Caco-2 (cell line): Measurements from ENCODE around the gene BOLL. TPM values are rescaled to one million over a fixed set of nuclear protein-coding genes. Genes with fewer than 3 reads are reported as not detected.

Experiments
- BruUV-seq: library from RNA; stranded (reverse); fragments of 400-500 nt; replicated peaks from 2 replicates; lab custom pipeline; 2021; lab: Mats Ljungman, UMichigan
- CTCF ChIA-PET: fragments of 300-600 bp; sonication (Branson Sonifier 250); formaldehyde crosslinking; loops from one replicate; lab custom pipeline; 2022; ENCODE audit warnings: antibody characterized with exemption; lab: Charles Lee
- POLR2A ChIA-PET: fragments of 300-600 bp; sonication (Branson Sonifier 250); formaldehyde crosslinking; loops from one replicate; lab custom pipeline; 2022; ENCODE audit warnings: antibody characterized with exemption; lab: Charles Lee
- DNase-seq, 2 experiments: peaks; one replicate each; pipeline versions ENCODE4 v3.0.0 to v3.0.0-alpha.2; 2020 to 2022
- H3K27me3 ChIP-seq: replicated peaks from 2 replicates; pipeline ENCODE4 v1.6.0; 2011; ENCODE audit warnings: low read length; ENCODE audit not compliant: control insufficient read depth, insufficient read depth
- H3K36me3 ChIP-seq: 2 replicates; pipeline ENCODE4 v1.5.1; 2011; ENCODE audit warnings: low read length; ENCODE audit not compliant: control insufficient read depth, insufficient read depth
- H3K4me1 ChIP-seq: fragments of 250-450 bp; sonication (Bioruptor Pico); 2 replicates; pipeline ENCODE4 v1.5.1; 2020; ENCODE audit warnings: mild to moderate bottlenecking
- H3K4me3 ChIP-seq: 2 replicates; pipeline ENCODE4 v1.5.1; 2011; ENCODE audit warnings: low read depth, mild to moderate bottlenecking, control low read depth, low read length
- H3K9me3 ChIP-seq: fragments of 250-450 bp; sonication (Bioruptor Pico); 2 replicates; pipeline ENCODE4 v1.5.1; 2020; ENCODE audit warnings: mild to moderate bottlenecking, moderate library complexity
- H3K27ac Mint-ChIP-seq: one replicate; pipeline ENCODE4 v1.8.0; 2022; ENCODE audit warnings: mixed read lengths; ENCODE audit not compliant: unreplicated experiment
- H3K27me3 Mint-ChIP-seq: one replicate; pipeline ENCODE4 v1.8.0; 2022; ENCODE audit warnings: mixed read lengths; ENCODE audit not compliant: insufficient read depth, unreplicated experiment
- H3K36me3 Mint-ChIP-seq: one replicate; pipeline ENCODE4 v1.8.0; 2022; ENCODE audit warnings: mild to moderate bottlenecking, mixed read lengths; ENCODE audit not compliant: insufficient read depth, unreplicated experiment
- H3K4me1 Mint-ChIP-seq: one replicate; pipeline ENCODE4 v1.8.0; 2022; ENCODE audit warnings: low read depth, mixed read lengths; ENCODE audit not compliant: unreplicated experiment
- H3K4me3 Mint-ChIP-seq: one replicate; pipeline ENCODE4 v1.8.0; 2022; ENCODE audit warnings: mild to moderate bottlenecking, moderate library complexity, mixed read lengths; ENCODE audit not compliant: unreplicated experiment
- H3K9me3 Mint-ChIP-seq: one replicate; pipeline ENCODE4 v1.8.0; 2022; ENCODE audit warnings: mixed read lengths; ENCODE audit not compliant: unreplicated experiment
- intact Hi-C: fragments of 100-400 bp; cut with micrococcal nuclease; formaldehyde crosslinking; loops from one replicate; pipeline ENCODE4 v1.10.0; 2022; ENCODE audit not compliant: unreplicated experiment
- total RNA-seq: library from RNA; stranded (reverse); gene quantifications from 2 replicates; pipeline ENCODE4 v1.2.3, GENCODE V29; 2022
- TF ChIP-seq, protein P1 (sequence below), 2 experiments: fragments of 200-600 bp in 1 of 2; IDR thresholded peaks; 1 replicate in 1 of 2; 2 replicates in 1 of 2; pipeline versions ENCODE4 v1.5.1 to v1.8.0; 2011 to 2022; ENCODE audit warnings: antibody characterized with exemption in 1 of 2, control low read depth in 1 of 2, inconsistent platforms in 1 of 2, low read depth in 1 of 2, low read length in 1 of 2, mild to moderate bottlenecking in 1 of 2, moderate library complexity in 1 of 2; ENCODE audit not compliant: insufficient read depth in 1 of 2, severe bottlenecking in 1 of 2, unreplicated experiment in 1 of 2

Gene BOLL
- total RNA-seq, 1 experiment from 2014 or later: not detected

DNA sequence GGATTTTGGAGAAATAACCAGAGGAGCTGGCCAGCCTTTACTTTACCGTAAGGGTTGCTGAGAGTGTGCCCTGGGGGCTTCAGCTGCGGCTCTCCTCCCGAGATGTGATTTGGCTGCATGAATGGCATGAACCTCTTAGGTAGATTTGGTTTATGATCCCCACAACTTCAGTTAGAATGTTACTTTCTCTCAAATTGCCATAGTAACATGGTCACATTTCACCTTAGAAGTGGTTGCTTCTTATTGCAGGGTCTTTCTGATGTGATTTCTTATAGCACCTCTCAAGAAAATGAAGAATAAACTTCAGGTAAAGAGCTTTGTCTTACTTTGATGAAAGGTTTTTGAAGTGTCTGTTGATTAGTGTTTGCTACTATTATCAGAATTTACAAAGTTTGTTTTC, 24.9 kb upstream of the BOLL start:
- Histone ChIP-seq H3K4me3 (no peak overlapping the region), H3K27me3 (peaks cover 4% of the 10 kb centered on the region), H3K36me3 (no peaks in the 10 kb centered on the region), H3K9me3 (no peaks in the 10 kb centered on the region), H3K4me1 (no peaks in the 10 kb centered on the region; the same call in 1 of the 2 replicates)
- H3K4me3 Mint-ChIP-seq: no peak overlapping the region
- CTCF ChIA-PET: no interaction called here
- no peak for DNase-seq
- no peaks in the 10 kb centered on the region for H3K9me3 Mint-ChIP-seq
- no peaks in the 10 kb centered on the region for H3K36me3 Mint-ChIP-seq
- peaks cover 23% of the 10 kb centered on the region for H3K27me3 Mint-ChIP-seq
- TF ChIP-seq, protein P1, sequence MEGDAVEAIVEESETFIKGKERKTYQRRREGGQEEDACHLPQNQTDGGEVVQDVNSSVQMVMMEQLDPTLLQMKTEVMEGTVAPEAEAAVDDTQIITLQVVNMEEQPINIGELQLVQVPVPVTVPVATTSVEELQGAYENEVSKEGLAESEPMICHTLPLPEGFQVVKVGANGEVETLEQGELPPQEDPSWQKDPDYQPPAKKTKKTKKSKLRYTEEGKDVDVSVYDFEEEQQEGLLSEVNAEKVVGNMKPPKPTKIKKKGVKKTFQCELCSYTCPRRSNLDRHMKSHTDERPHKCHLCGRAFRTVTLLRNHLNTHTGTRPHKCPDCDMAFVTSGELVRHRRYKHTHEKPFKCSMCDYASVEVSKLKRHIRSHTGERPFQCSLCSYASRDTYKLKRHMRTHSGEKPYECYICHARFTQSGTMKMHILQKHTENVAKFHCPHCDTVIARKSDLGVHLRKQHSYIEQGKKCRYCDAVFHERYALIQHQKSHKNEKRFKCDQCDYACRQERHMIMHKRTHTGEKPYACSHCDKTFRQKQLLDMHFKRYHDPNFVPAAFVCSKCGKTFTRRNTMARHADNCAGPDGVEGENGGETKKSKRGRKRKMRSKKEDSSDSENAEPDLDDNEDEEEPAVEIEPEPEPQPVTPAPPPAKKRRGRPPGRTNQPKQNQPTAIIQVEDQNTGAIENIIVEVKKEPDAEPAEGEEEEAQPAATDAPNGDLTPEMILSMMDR (IDR thresholded peaks at IDR 0.05; ENCODE audit: insufficient read depth in 1 of 2, low read depth in 1 of 2, low read length in 1 of 2, severe bottlenecking in 1 of 2, unreplicated experiment in 1 of 2): no peak
- no peaks in the 10 kb centered on the region for H3K4me1 Mint-ChIP-seq
- intact Hi-C loops: no loop called here
- POLR2A ChIA-PET: no interaction called here
- BruUV-seq: no TSS peak
- no peak overlapping the region for H3K27ac Mint-ChIP-seq

DNA sequence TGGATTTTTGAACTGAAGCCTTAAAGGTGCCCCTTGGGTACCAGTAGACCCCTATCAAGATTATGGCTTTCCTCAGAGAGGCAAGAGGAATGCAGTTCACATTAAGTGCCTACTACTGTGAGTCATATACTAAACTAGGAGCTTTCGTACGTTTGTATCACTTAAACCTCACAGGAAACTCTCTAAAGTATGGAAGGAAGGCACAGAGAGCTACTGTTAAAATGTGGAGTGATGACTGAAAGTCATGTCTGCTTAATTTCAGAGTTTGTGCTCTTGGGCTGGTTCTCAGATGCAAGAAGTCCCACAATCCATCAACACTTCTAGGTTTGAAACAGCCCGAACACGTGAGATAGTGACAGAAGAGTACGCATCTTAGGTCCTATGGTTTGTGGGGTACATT, 23.9 kb upstream of the BOLL start:
- H3K36me3 Mint-ChIP-seq: peaks cover 3% of the 10 kb centered on the region
- ChIA-PET POLR2A (no interaction called here), CTCF (no interaction called here)
- H3K4me3 Mint-ChIP-seq: no peak overlapping the region
- H3K27me3 Mint-ChIP-seq: peaks cover 26% of the 10 kb centered on the region
- Histone ChIP-seq H3K27me3 (peaks cover 4% of the 10 kb centered on the region), H3K4me1 (peaks cover 1% of the 10 kb centered on the region; the same call in 1 of the 2 replicates), H3K36me3 (no peaks in the 10 kb centered on the region), H3K4me3 (no peak overlapping the region), H3K9me3 (no peaks in the 10 kb centered on the region)
- no peak overlapping the region for H3K27ac Mint-ChIP-seq
- BruUV-seq: no TSS peak
- no peak for DNase-seq
- intact Hi-C loops: no loop called here
- TF ChIP-seq, protein P1 (IDR thresholded peaks at IDR 0.05; ENCODE audit: insufficient read depth in 1 of 2, low read depth in 1 of 2, low read length in 1 of 2, severe bottlenecking in 1 of 2, unreplicated experiment in 1 of 2): no peak
- H3K9me3 Mint-ChIP-seq: no peaks in the 10 kb centered on the region
- H3K4me1 Mint-ChIP-seq: peaks cover 4% of the 10 kb centered on the region

DNA sequence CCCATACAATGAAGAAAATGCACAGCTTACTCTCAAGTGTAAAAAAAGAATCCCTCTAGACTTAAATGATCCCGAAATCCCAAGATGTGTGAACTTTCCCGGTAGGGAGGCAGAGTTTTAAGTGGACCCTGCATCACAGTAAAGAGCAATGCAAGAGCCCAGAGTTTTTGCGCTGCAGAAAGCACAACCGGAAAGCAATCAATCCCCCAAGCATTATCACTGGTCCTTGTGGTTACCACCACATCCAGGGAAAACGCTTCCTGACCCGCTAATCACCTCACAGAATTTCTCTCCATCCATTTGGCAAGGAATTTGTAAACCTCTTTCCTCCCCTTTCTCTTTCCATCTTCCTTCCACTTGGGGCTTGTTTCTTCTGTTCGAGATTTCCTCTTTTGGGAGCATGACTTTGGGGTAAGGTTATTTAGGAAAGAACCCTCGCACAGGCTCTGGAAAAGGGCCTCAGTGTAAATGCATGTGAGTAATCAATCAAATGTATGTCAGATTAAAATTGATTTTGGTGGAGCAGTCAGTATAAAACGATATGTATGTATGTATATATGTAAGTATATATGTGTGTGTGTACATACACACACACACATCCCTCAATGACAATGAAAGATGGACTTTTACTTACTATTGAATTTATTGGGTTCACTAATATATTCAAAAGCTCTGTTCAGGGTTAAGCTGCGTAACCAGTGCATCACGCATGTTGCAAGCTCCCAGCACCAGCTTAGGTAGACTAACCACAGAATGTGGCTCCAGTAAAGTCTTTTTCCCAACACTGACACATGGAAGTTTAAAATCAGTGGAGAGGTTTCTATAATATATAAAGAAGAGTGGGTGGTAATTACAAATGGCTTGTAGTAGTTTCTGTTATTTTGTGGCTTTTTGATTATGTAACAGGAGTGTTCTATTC, 20.9 kb upstream of the BOLL start:
- Histone ChIP-seq H3K4me1 (peaks cover 5% of the 10 kb centered on the region; the same call in 1 of the 2 replicates), H3K4me3 (peak overlapping the region; percentile 40), H3K27me3 (peaks cover 4% of the 10 kb centered on the region), H3K9me3 (no peaks in the 10 kb centered on the region), H3K36me3 (no peaks in the 10 kb centered on the region)
- TF ChIP-seq, protein P1 (IDR thresholded peaks at IDR 0.05; ENCODE audit: insufficient read depth in 1 of 2, low read depth in 1 of 2, low read length in 1 of 2, severe bottlenecking in 1 of 2, unreplicated experiment in 1 of 2): no peak
- peaks cover 8% of the 10 kb centered on the region for H3K4me1 Mint-ChIP-seq
- DNase-seq: no peak
- H3K9me3 Mint-ChIP-seq: no peaks in the 10 kb centered on the region
- intact Hi-C loops: no loop called here
- ChIA-PET POLR2A (no interaction called here), CTCF (no interaction called here)
- H3K27me3 Mint-ChIP-seq: peaks cover 29% of the 10 kb centered on the region
- BruUV-seq: TSS peak; percentile 25
- peaks cover 5% of the 10 kb centered on the region for H3K36me3 Mint-ChIP-seq
- H3K27ac Mint-ChIP-seq: no peak overlapping the region
- peak overlapping the region; percentile 84 for H3K4me3 Mint-ChIP-seq
